CD4-positive, alpha-beta T cell treated with Interleukin-4 for 4 hours (primary cell): ENCODE measurements around the gene ADSS2.
A peak's percentile ranks its signal among the peaks of the same experiment; 100 is the strongest.
"Not testable (repeated sequence)": the region's sequence is repeated elsewhere in the genome, so short reads cannot be mapped to it uniquely, and the experiment has no call there.

Experiments
- DNase-seq: peaks from one replicate; pipeline ENCODE4 v3.0.0-alpha.2; 2020

The ADSS2 gene

DNA sequence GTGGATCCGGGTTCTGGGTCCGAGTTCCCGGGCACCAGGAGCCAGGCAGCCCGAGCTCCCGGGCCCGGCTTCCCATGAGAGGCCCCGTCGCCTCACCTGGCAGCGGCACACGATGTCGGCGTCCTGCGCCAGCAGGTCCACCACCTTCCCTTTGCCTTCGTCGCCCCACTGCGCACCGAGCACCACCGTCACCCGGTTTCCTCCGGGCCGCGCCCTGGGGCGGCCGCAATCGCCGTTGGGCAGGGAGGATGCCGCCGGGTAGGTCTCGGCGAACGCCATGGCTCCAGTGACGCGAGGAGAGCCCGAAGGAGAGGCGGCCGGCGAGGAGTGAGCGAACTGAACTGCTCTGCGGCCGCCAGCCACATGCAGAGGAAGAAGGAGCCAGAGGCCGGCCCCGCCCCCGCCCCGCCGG is at the start of gene ADSS2:
TSS of gene ADSS2 (minus strand) at position 371 of the 412 bp plus-strand sequence. CDS start at position 279, 92 bp downstream.
- DNase-seq = no peak

- DNase-seq = not testable (repeated sequence)
Observed at GRCh38 chr1:244500515-244500914, 48.8 kb upstream of the ADSS2 start.

- DNase-seq = not testable (repeated sequence)
Observed at GRCh38 chr1:244499484-244499883, 47.8 kb upstream of the ADSS2 start.

- no peak for DNase-seq
Observed at GRCh38 chr1:244497805-244498204, 46.1 kb upstream of the ADSS2 start.

GRCh38 chr1:244496186-244496585 is 44.5 kb upstream of the ADSS2 start:
- DNase-seq = no peak

- DNase-seq = no peak
Observed at GRCh38 chr1:244494653-244495052, 42.9 kb upstream of the ADSS2 start.

GRCh38 chr1:244484971-244485370 is 33.3 kb upstream of the ADSS2 start:
- not testable (repeated sequence) for DNase-seq

- no peak for DNase-seq
Observed at GRCh38 chr1:244473059-244473605, 21.4 kb upstream of the ADSS2 start.

DNA sequence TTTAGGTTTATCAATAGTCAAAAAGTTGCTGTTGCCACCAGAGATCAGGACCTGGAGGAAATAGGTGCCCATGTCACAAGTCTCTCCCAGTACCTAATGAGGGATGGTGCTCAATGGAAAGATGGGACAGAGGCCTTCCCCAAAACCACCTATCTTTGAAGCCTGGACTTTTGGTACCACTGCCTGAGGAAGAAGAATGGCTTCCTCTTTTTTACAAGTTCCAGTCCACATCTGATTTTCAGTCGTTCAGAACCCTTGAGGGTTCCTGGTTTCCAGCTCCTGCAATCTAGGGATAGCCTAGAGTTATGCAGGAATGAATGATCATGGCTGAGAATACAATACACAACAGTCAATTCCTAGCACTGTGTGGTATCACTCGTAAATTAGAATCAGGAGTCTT is 15.0 kb upstream of the ADSS2 start:
- no peak for DNase-seq

GRCh38 chr1:244461245-244462071 is 9.7 kb upstream of the ADSS2 start, which contains the start of gene CATSPERE:
Gene CATSPERE, plus strand, starts transcription at chr1:244461273. Its CDS starts 157 bp downstream, at chr1:244461430.
- DNase-seq = peak; percentile 77

- peak; percentile 24 for DNase-seq
Observed at GRCh38 chr1:244460197-244460596, 8.5 kb upstream of the ADSS2 start.

GRCh38 chr1:244458781-244459180 is 7.1 kb upstream of the ADSS2 start:
- DNase-seq = no peak

DNA sequence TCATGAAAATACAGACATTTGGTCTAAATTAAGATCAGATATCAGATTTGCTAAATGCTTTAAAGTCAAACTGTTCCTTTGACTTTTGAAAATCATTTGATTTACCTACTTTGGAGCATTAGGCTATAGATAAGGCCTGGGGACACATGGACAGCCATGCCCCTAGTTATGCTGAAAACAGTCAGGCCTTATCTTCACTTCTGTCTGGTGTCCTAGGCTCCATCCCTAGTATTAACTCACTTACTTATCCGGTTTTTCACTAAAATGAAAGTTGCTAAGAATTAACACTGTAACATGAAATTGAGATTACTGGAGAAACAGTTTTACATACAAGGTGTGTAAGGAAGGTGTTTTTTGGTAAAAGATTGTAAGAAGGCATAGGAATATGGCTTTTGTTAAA is 4.9 kb upstream of the ADSS2 start:
- no peak for DNase-seq

DNA sequence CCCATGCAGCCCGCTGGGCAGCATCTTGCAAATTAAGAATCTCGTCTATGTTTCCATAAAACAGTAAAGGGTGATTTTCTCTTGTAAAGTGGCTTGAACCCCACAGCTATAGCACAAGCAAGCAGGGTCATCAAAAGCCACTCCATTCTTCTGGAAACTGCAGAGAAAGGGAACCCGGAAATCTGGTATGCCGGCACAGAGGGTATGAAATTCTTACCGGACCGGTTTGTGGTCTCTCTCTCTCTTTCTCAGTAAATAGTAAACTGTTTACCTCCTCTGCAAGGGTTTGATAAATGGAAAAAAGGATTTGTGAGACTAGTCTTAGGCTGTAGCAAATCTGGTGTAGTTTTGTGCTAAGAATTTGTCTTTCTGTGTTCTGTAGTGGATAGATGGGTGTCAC is 2.7 kb upstream of the ADSS2 start:
- no peak for DNase-seq

GRCh38 chr1:244451951-244452795 is 464 bp upstream of the ADSS2 start:
- peak; percentile 99 for DNase-seq

DNA sequence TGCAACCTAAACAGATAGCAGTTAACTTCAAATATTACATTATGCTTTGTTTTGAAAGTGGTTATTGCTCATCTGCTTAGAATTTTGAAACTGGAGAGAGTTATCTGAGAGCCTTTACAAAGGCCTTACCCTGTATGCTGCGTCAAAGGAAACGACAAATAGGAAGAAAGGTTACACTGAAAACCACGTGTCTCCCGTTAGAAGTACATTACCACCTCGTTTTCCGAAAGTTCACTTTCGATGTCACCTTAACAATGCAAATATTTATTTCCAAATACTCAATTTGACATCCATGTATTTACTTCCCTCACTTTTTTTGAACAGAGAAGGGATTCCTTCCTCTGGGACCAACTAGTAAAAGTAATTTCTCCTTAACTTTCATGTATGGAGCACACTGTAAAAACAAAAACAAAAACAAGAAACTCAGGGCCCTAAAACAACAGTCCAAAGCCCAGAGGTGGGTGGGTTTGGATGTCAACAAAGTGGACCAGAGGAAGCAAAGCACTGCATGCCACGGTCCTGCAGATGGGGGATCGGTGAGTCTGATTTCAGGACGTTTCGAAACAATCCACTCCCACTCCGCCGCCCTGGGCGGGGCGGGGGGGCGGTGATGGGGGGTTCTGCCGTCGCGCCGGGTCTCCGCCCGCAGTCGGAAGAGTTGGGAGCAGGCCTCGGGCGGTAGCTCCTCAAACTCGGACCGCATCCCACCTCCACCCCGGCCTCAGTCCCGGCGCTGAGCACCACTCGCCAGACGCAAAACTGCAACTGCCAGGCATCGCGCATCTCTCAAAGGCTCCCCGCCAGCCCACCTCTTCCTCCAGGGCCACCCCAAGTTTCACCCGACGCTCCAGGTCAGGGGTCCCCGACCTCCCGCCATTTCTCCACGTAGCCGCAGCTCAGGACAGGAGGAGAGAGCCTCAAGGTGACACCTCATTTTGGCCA is 841 bp downstream of the ADSS2 start:
- DNase-seq = peak; percentile 67

DNA sequence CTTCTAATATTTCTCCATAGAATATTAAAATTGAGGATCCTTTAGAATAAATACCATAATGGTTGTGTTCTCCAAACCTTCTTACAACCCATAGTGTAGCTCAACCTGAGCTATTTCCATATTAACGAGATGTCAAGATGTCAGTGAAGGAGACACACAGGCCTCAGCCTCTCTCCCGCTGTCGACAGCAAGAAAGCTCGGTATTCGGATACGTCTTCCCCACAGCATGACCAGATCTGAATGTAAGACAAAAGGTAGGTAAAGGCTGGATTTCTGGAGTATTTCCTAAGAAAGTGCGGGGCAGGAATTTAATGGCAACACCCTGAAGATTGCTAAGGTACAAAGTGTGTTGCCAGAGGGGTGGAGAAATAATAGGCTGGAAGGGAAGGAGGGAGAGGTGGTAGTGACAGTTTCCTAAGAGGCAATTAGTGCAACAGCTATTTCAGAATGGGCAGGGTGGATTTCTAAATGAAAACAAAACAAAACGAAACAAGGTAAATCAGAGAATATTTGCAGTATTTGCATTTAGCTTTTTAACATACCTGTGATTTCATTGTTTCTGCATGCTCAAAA is 1.7 kb downstream of the ADSS2 start:
- no peak for DNase-seq

GRCh38 chr1:244448279-244449036 is 3.3 kb downstream of the ADSS2 start:
- no peak for DNase-seq

GRCh38 chr1:244447552-244447951 is 4.2 kb downstream of the ADSS2 start:
- no peak for DNase-seq

DNA sequence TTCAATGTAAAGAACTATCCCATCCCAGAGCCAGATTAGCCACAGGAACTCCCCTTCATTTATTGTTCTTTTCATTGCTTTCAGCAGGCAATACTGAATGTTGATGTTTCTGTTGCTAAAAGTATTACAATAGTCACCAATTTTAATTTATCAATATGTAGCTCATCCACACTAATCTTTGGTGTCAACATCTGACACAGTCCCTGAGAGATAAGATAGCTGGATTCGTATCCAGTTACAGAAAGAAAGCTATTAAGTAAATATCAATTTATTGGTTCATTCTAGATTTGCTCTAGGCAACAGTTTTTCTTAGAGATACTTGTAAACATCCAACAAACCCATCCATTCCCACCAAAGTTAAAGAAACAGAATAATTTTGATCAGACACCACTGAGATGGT is 4.7 kb downstream of the ADSS2 start:
- DNase-seq = no peak
